GM18502 (cell line): ENCODE measurements around the gene RASSF4.

Source experiments
- ATAC-seq: cut with Tn5 transposase; IDR thresholded peaks from one replicate; pipeline ENCODE4 v1.9.1; 2021; ENCODE audit warnings: mild to moderate bottlenecking; ENCODE audit not compliant: unreplicated experiment, poor library complexity

Gene RASSF4

DNA sequence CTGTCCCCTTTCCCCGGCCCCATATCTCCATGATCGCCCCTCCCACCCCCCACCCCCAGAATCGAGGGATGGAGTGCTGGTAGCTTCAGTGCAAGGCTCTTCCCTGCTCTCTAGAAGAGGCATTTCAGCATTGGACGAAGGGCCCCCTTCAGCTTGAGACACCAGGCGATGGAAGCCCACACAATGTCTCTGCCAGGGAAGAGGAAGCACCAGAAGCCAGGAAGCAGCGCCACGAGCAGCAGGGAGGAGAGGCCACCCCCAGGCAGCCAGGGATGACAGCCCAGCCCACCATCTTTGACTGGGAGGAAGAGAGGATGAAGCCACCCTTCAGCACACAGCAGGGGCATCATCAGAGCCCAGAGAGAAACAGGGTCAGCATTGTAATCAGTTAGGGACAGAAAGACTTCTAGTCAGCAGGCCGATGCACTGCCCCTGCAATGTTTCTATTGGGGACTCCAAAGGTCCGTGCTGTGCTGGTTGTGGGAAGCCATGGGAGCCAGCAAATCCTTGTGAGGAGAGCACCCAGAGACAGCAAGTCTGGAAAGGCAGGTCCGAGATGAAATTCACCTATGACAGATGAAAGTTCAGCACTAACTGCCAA, 32.8 kb upstream of the RASSF4 start:
- no peak for ATAC-seq

DNA sequence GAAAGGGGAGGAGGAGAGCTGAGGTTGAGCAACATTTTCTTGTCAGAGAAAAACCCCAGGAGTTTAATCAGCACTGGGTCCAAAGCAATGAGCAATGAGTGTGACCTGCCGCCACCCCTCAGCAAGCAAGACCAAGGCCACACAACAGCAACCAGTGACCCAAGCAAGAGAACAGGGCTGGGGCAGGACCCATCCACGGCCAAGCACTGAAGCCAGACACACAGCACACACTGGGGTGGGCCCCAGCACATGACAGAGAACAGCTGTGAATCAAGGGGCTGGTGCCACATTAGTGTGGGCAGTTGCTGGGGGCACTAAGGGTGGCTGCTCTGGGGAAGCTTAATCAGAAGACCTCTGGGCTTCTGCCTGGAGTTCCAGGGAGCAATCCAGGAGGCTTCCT, 32.2 kb upstream of the RASSF4 start:
- ATAC-seq = no peak

- ATAC-seq = no peak
Observed at GRCh38 chr10:44928462-44928861, 31.1 kb upstream of the RASSF4 start.

GRCh38 chr10:44929356-44930255, 30.0 kb upstream of the RASSF4 start:
- ATAC-seq = no peak

- ATAC-seq = no peak
Observed at GRCh38 chr10:44930904-44931620, 28.5 kb upstream of the RASSF4 start.

DNA sequence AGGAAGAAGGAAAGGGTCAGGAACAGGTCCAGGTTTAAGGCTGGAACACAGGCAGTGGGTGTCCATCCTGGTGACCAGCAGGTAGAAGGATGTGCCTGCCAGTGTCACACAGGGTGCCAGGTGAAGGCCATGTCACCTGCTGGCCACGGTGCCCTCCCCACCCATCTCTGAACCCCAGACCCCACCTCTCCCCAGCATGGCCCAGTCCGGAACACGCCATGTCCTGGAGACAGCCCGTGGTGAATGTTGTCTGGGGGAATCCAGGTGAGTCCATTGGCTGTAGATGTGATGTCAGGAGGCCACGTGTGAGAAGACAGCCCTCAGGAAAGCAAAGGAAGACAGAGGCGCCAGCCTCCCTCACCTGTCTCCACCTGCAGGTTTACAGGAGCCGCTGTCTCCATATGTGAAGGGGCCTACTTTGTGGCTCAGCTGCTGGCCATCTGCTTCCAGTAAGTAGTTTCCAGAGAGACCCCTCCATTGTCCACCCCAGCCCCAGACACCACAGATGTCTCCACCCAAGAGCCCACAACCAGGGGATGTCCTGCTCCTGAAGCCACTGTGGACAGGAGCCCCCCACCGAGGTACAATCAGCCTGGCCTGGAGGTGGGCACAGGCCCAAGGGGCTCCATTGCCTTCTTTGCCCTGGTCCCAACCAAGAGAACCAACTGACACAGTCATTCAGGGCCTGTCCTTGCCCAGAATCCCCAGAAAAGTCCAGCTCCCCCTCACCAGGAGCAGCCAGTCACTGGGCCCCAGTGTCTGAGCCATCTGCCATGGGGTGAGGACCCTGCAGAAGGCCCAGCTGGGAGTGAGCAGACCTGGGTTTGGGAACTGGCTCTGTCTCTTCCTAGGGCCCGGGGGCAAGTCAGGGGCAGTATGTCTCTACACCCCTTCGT, 27.7 kb upstream of the RASSF4 start:
- ATAC-seq = no peak

DNA sequence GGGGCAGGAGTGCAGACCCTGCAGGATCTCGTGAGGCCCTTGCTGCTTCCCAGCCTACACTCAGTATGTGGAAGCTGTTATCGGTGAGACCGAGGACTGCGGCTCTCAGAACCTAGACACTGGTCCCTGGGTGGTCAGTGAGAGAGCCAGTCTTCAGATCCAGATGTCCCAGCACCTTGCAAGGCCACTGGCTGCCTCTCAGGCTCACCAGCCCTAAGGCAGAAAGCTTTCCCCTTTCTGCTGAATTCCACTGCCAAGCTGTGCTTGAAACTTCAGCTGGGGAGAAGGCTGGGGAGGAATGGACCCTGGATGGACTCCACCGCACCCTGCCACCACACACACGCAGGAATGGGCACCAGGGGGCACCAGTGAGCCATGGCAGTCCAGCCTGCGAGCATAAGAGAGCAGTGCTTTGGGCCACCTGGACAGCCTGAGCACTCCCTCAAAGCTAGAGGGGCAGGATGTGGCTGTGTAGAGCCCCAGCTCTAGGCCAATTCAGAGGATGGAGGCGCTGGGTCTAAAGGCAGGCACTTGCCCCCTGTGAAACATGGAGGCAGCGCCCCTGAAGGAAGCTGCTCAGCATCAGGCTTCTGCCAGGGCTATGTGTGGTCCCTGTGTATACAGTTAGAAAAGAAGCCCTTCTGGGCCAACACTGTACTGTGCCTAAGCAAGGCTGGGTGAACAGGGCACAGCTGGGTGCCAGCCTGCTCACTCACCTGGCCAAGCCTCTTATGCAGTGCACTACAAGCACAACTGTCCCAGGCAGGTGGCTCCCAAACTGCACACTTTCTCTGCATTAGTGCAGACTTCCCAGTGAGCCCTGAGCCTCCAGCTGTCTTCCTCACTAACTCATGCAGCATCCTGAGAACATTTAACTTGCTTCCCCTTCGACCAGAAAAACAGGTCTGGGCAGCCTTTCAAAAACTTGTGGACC, 26.8 kb upstream of the RASSF4 start:
- ATAC-seq = peak; percentile 97

DNA sequence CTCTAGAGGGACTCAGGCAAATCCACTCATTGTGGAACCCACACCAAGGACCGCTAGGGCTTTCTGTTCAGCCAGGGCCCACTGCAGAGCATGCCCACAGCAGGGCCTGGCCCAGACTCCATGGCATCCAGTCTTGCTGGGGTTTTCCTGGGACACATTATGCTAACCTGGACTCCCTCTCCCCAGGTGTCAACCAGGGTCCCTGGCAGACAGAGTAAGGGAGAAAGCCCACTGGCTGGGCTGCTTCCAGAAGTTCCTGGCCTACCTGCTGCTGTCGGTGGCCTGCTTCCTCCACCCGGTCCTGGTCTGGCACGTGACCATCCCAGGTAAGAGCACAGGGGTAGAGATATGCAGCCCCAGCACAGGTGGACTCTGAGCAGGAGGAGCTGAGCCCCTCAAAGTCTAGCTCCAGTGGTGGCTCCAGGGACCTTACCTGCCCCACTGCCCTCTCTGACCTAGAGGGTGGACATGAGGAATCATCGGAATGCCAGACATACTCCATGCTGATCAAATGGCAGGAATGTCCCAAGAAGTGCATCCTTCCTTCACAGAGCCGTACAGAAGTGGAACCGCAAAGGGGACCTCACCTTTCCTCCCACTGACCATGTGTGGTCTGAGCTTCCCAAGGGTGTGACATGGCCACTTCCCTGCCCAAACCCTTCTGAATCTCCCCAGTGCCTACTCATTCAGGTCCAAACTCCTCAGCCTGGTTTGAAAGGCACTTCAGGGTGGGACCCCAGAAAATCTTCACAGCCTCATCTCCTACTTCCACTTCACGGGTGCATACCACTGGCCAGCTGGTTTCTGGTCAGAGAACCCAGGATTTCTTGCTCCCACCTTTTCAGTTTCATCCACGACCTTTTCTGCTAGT, 25.9 kb upstream of the RASSF4 start:
- no peak for ATAC-seq

GRCh38 chr10:44934416-44935200, 25.0 kb upstream of the RASSF4 start:
- ATAC-seq = no peak

- ATAC-seq = no peak
Observed at GRCh38 chr10:44935201-44935965, 24.2 kb upstream of the RASSF4 start.

- no peak for ATAC-seq
Observed at GRCh38 chr10:44935966-44936295, 23.7 kb upstream of the RASSF4 start.

GRCh38 chr10:44936314-44936975, 23.2 kb upstream of the RASSF4 start:
- ATAC-seq = no peak

DNA sequence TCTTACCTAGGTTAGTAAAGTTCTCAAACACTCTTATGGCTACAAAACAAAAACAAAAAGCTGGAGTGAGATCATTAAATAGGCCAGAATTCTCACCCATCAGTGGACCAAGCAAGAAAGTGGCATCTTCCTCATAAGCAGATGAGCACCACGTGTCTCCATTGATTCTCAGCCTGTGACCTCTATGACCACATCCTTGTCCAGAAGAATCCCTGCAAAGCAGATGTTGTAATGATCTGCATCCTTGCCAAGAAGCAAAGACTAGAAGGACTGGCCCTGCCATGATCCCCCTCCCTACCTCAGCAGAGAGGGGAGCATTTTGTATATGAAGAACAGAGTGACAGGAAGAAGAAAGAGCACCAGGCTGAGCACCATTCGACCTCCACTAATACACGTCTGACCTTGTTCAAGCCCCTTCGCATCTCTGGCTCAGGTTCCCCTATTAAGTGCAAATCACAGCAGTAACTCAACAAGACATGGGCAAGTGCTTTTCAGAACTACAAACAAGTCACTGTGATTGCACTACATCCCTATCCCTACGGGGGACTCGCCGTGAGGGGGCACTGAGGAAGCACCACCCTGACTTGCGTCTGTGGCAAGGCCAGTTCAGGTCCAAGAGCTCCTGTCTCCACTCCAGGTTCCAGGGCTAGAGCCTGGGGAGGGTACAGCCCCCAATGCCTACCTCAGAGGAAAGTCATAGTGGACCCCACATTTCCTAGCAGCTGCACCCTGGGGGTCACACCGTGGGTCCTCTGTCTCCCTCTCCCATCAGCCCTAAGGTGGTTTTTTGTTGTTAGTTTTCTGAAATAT, 22.2 kb upstream of the RASSF4 start:
- ATAC-seq = no peak

DNA sequence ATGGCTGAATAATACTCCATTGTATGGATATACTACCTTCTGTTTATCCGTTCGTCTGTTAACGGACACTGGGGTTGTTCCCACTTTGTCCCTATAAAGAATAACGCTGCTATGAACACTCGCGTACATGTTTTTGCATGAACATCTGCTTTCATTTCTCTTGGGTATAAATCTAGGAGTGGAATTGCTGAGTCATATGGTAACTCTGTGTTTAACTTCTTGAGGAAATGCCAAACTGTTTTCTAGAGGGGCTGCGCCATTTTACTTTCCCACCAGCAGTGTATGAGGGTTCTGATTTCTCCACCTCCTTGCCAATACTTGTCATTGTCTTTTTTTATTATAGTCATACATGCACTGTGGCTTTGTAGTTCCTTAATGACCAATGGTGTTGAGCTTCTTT, 20.6 kb upstream of the RASSF4 start:
- ATAC-seq = no peak

DNA sequence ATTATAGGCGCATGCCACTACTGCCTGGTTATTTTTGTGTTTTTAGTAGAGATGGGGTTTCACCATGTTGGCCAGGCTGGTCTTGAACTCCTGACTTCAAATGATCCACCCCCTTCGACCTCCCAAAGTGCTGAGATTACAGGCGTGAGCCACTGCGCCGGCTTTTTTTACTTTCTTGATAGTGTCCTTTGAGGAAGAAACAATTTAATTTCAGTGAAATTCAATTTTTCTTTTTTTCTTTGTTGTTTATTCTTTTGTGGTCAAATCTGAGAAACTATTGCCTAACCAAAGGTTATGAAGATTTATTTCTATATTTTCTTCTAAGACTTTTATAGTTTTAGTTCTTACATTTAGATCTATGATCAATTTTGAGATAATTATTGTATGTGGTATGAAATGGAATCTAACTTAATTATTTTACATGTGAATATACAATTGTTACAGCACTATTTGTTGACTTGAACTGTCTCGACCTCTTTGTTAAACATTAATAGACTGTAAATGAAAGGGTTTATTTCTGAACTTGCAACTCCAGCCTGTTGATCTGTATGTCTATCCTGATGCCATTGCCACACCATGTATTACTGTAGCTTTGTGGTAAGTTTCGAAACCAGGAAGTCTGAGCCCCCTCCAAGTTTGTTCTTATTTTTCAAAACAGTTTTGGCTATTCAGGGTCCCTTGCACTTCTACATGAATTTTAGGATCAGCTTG, 19.8 kb upstream of the RASSF4 start:
- ATAC-seq = no peak
